ENCODE results near the gene ILDR2.

DNA sequence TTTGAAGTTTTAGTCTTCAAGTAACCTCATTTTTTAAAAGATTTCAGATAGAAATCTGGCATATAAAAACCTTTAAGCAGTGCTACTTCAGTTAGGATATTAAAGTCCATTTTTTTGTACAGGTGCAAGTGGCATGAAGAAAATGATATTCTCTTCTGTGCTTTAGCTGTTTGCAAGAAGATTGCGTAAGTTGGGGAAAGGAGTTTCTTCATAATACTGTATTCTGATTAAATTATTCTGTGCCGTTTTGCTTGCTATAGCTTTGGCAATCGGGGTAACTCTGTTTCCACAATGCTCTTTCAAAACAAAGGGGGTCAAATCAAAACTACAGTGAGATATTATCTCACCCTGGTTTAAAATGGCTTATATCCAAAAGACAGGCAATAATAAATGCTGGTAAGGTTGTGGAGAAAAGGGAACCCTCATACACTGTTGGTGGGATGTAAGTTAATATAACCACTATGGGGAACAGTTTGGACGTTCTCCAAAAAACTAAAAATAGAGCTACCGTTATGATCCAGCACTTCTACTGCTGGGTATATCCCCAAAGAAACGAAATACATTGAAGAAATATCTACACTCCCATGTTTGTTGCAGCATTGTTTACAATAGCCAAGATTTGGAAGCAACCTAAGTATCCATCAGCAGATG, 40.9 kb upstream of the ILDR2 start:
- TF ChIP-seq, protein P1, sequence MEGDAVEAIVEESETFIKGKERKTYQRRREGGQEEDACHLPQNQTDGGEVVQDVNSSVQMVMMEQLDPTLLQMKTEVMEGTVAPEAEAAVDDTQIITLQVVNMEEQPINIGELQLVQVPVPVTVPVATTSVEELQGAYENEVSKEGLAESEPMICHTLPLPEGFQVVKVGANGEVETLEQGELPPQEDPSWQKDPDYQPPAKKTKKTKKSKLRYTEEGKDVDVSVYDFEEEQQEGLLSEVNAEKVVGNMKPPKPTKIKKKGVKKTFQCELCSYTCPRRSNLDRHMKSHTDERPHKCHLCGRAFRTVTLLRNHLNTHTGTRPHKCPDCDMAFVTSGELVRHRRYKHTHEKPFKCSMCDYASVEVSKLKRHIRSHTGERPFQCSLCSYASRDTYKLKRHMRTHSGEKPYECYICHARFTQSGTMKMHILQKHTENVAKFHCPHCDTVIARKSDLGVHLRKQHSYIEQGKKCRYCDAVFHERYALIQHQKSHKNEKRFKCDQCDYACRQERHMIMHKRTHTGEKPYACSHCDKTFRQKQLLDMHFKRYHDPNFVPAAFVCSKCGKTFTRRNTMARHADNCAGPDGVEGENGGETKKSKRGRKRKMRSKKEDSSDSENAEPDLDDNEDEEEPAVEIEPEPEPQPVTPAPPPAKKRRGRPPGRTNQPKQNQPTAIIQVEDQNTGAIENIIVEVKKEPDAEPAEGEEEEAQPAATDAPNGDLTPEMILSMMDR (IDR thresholded peaks at IDR 0.05) = no peak
- TF ChIP-seq POLR2A (IDR thresholded peaks at IDR 0.05) = no peak
